Smooth muscle cell (in vitro differentiated cells): ENCODE results near the gene TENT4B. TPM values are rescaled to one million over a fixed set of nuclear protein-coding genes. Genes with fewer than 3 reads are reported as not detected.

Experiments
- DNase-seq: peaks from one replicate; lab custom pipeline; 2025; ENCODE audit not compliant: unreplicated experiment; lab: John Stamatoyannopoulos, UW
- H2AFZ ChIP-seq: fragments of 200-600 bp; sonication (generic); 2 replicates; pipeline ENCODE4 v1.6.0; 2016; ENCODE audit warnings: antibody characterized with exemption, low read depth, mild to moderate bottlenecking
- H3F3A ChIP-seq: fragments of 200-600 bp; sonication (generic); 2 replicates; pipeline ENCODE4 v1.6.0; 2017; ENCODE audit warnings: antibody characterized with exemption, low read depth
- H3K27ac ChIP-seq: fragments of 200-600 bp; sonication (generic); 2 replicates; pipeline ENCODE4 v1.5.1; 2016; ENCODE audit warnings: low read depth, mild to moderate bottlenecking
- H3K27me3 ChIP-seq: fragments of 200-600 bp; sonication (generic); 2 replicates; pipeline ENCODE4 v1.6.1; 2016; ENCODE audit warnings: low read depth, mild to moderate bottlenecking
- H3K36me3 ChIP-seq: fragments of 200-600 bp; sonication (generic); 2 replicates; pipeline ENCODE4 v1.5.1; 2016; ENCODE audit warnings: low read depth
- H3K4me1 ChIP-seq: fragments of 200-600 bp; sonication (generic); 2 replicates; pipeline ENCODE4 v1.5.1; 2016; ENCODE audit warnings: low read depth
- H3K4me2 ChIP-seq: fragments of 200-600 bp; sonication (generic); 2 replicates; pipeline ENCODE4 v1.6.0; 2016; ENCODE audit warnings: mild to moderate bottlenecking
- H3K4me3 ChIP-seq: fragments of 200-600 bp; sonication (generic); 2 replicates; pipeline ENCODE4 v1.5.1; 2016; ENCODE audit warnings: mild to moderate bottlenecking
- H3K79me2 ChIP-seq: fragments of 200-600 bp; sonication (generic); 2 replicates; pipeline ENCODE4 v1.6.0; 2016; ENCODE audit warnings: low read depth, mild to moderate bottlenecking
- H3K9ac ChIP-seq: fragments of 200-600 bp; sonication (generic); 2 replicates; pipeline ENCODE4 v1.6.0; 2016; ENCODE audit warnings: low read depth
- H3K9me3 ChIP-seq: fragments of 200-600 bp; sonication (generic); replicated peaks from 2 replicates; pipeline ENCODE4 v1.5.1; 2016; ENCODE audit warnings: low read depth
- H4K20me1 ChIP-seq: fragments of 200-600 bp; sonication (generic); 2 replicates; pipeline ENCODE4 v1.6.0; 2016; ENCODE audit warnings: low read depth
- CTCF ChIP-seq: fragments of 200-600 bp; sonication (generic); IDR thresholded peaks from 2 replicates; pipeline ENCODE4 v1.5.1; 2017; ENCODE audit warnings: borderline replicate concordance, mild to moderate bottlenecking, antibody characterized with exemption; ENCODE audit not compliant: insufficient read depth, poor library complexity, severe bottlenecking
- WGBS: methylation state at CpG from one replicate; pipeline ENCODE4 v1.1.7; 2016; ENCODE audit warnings: low lambda C conversion rate; 5-methylcytosine and 5-hydroxymethylcytosine counted together
- polyA plus RNA-seq: library from polyadenylated mRNA; unstranded; fragments of >200 nt; fragmentation: Nextera tagmentation; extraction: Ambion mirVana; gene quantifications from 2 replicates; pipeline ENCODE4 v1.2.1, GENCODE V29; 2016
- total RNA-seq: library from RNA; depleted of rRNA; stranded (reverse); fragments of >200 nt; gene quantifications from 2 replicates; pipeline ENCODE4 v1.2.3, GENCODE V29; 2014

TENT4B gene
- total and polyA plus RNA-seq, 2 experiments from 2014 or later = 2.6 to 8.8 TPM

GRCh38 chr16:50267651-50268050, 114.5 kb downstream of the TENT4B start:
- Histone ChIP-seq H2AFZ (no peak overlapping the region), H3K27me3 (no peaks in the 10 kb centered on the region), H4K20me1 (peaks cover 29% of the 10 kb centered on the region), H3K9me3 (no peaks in the 10 kb centered on the region), H3F3A (no peaks in the 10 kb centered on the region), H3K27ac (no peak overlapping the region), H3K36me3 (no peaks in the 10 kb centered on the region), H3K4me2 (peak overlapping the region; percentile 83), H3K4me1 (peaks cover 10% of the 10 kb centered on the region), H3K79me2 (peaks cover 14% of the 10 kb centered on the region), H3K9ac (no peak overlapping the region), H3K4me3 (no peak overlapping the region)
- TF ChIP-seq CTCF = no peak
- no peak for DNase-seq
- 69% methylated on average over 3 of the region's 3 CpGs for WGBS

GRCh38 chr16:50268352-50268751, 115.2 kb downstream of the TENT4B start:
- DNase-seq = no peak
- 94% methylated on average over 5 of the region's 5 CpGs for WGBS
- no peaks in the 10 kb centered on the region for H3K27me3 ChIP-seq
- H3K79me2 ChIP-seq = peaks cover 14% of the 10 kb centered on the region
- no peak overlapping the region for H2AFZ ChIP-seq
- H3K36me3 ChIP-seq = no peaks in the 10 kb centered on the region
- no peak overlapping the region for H3K9ac ChIP-seq
- no peak overlapping the region for H3K27ac ChIP-seq
- H4K20me1 ChIP-seq = peaks cover 36% of the 10 kb centered on the region
- TF ChIP-seq CTCF = no peak
- no peak overlapping the region for H3K4me2 ChIP-seq
- peaks cover 10% of the 10 kb centered on the region for H3K4me1 ChIP-seq
- H3F3A ChIP-seq = no peaks in the 10 kb centered on the region
- no peak overlapping the region for H3K4me3 ChIP-seq
- H3K9me3 ChIP-seq = no peaks in the 10 kb centered on the region

- H3K9ac ChIP-seq = no peak overlapping the region
- TF ChIP-seq CTCF = no peak
- H3K4me1 ChIP-seq = peaks cover 10% of the 10 kb centered on the region
- no peak for DNase-seq
- no peaks in the 10 kb centered on the region for H3K9me3 ChIP-seq
- peaks cover 45% of the 10 kb centered on the region for H4K20me1 ChIP-seq
- no peaks in the 10 kb centered on the region for H3K27me3 ChIP-seq
- no peak overlapping the region for H3K4me3 ChIP-seq
- H3F3A ChIP-seq = no peaks in the 10 kb centered on the region
- H2AFZ ChIP-seq = no peak overlapping the region
- peaks cover 14% of the 10 kb centered on the region for H3K79me2 ChIP-seq
- H3K4me2 ChIP-seq = no peak overlapping the region
- 96% methylated on average over 13 of the region's 13 CpGs for WGBS
- no peak overlapping the region for H3K27ac ChIP-seq
- H3K36me3 ChIP-seq = no peaks in the 10 kb centered on the region
Measured at GRCh38 chr16:50269061-50269705, 116.1 kb downstream of the TENT4B start.

GRCh38 chr16:50269769-50270509, 116.8 kb downstream of the TENT4B start:
- H3K27me3 ChIP-seq = no peaks in the 10 kb centered on the region
- H3K9ac ChIP-seq = no peak overlapping the region
- H3K79me2 ChIP-seq = peaks cover 14% of the 10 kb centered on the region
- no peak overlapping the region for H2AFZ ChIP-seq
- DNase-seq = no peak
- H3K36me3 ChIP-seq = no peaks in the 10 kb centered on the region
- WGBS = 93% methylated on average over 12 of the region's 12 CpGs
- no peak overlapping the region for H3K4me3 ChIP-seq
- H3K9me3 ChIP-seq = no peaks in the 10 kb centered on the region
- no peak overlapping the region for H3K27ac ChIP-seq
- H3F3A ChIP-seq = no peaks in the 10 kb centered on the region
- H3K4me2 ChIP-seq = no peak overlapping the region
- peaks cover 10% of the 10 kb centered on the region for H3K4me1 ChIP-seq
- peaks cover 51% of the 10 kb centered on the region for H4K20me1 ChIP-seq
- no peak for TF ChIP-seq CTCF
